Vagina (tissue), 2 donors: ENCODE measurements around the gene HNRNPUL2.

ENCODE experiments used
- CTCF ChIP-seq, 3 experiments: fragments of 450-650 bp in 2 of 3; fragments of 200-600 bp in 1 of 3; sonication (generic) in 1 of 3; IDR thresholded peaks; one replicate each; pipeline ENCODE4 v1.5.1; 2017 to 2019; ENCODE audit warnings: antibody characterized with exemption in 3 of 3, mild to moderate bottlenecking in 2 of 3, moderate library complexity in 2 of 3
- POLR2AphosphoS5 ChIP-seq, 2 donors: sonication (generic); formaldehyde crosslinking; IDR thresholded peaks; one replicate each; pipeline ENCODE4 v1.9.0; 2017; ENCODE audit warnings: antibody characterized with exemption in 2 of 2, mild to moderate bottlenecking in 2 of 2, low read depth in 1 of 2; ENCODE audit not compliant: insufficient read depth in 1 of 2

GRCh38 chr11:62665599-62666258 is 61.5 kb downstream of the HNRNPUL2 start:
- no peak for TF ChIP-seq CTCF (IDR thresholded peaks at IDR 0.05)
- no peak for TF ChIP-seq POLR2AphosphoS5 (IDR thresholded peaks at IDR 0.05; ENCODE audit: insufficient read depth in 1 of 2, low read depth in 1 of 2)
